GM19240 (cell line): ENCODE measurements around the gene BEX4.
A peak's percentile ranks its signal among the peaks of the same experiment; 100 is the strongest.

ENCODE experiments used
- DNase-seq: peaks from one replicate; pipeline ENCODE4 v3.0.0; 2011; ENCODE audit warnings: low spot score; ENCODE audit not compliant: insufficient read length

Gene BEX4

DNA sequence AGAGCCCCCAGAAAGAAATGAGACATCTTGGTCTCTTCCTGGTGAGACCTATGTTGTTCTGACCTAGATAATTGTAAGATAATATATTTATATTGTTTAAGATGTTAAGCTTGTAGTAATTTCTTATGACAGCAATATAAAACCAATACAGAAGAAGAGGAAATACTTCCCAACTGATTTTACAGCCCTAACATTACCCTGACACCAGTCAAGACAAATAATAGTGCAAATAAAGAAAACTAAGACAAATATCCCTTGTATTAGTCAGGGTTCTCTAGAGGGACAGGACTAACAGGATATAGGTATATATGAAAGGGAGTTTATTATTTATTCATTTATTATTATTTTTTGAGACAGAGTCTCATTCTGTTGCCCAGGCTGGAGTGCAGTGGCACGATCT, 21.4 kb downstream of the BEX4 start:
- DNase-seq: no peak

DNA sequence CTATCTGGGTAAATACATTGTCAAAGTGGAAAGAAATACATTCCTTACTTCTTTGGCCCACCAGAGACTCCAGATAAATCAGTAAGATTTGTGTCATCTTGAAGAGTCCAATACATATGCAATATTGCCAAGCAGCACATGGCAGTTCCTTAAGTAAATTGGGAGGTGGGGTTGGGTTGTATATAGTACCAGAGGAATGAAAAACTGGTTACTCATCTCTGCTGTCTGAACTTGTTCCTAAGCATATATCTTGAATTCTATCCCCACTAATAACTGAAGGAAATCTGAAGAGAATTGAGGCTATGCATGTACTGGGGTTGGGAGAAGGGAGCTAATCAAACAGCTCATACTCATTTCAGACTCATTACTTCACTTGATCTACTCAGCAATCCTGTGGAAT, 25.2 kb downstream of the BEX4 start:
- DNase-seq: no peak

DNA sequence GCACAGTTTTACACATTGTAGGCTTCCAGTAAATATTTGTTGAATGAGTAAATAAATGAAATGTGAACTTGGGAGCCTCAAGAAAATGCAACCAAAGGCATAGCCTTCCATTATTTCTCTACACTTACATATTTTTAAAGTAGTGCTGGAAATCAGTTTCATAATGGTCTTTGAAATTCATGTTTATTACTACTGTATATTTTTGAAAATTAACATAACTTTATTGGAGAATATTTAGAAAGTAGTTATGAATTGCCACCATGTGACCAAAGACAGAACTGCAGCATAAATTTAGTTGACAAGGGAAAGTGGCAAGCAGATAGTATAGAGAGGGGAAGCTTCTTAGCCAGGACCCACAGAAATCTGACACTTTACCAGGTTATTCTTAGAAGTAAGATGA, 33.6 kb downstream of the BEX4 start:
- no peak for DNase-seq

DNA sequence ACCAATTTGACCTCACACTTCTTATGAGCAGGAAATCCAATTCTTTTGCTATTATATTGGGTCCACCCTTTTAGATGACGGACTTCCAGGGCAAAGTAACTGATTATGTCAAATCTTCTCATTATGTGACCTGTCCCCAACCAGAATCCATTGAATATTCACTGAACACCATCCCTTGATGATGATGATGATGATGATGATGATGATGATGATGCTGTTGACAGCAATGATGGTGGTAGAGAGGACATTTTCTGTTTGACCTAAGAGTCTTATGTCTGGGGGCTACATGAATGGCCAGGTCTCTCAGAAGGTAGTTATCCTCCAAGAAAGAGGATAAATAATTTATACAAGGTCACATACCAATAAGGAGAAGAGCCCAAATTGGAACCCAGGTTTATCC, 34.9 kb downstream of the BEX4 start:
- no peak for DNase-seq

DNA sequence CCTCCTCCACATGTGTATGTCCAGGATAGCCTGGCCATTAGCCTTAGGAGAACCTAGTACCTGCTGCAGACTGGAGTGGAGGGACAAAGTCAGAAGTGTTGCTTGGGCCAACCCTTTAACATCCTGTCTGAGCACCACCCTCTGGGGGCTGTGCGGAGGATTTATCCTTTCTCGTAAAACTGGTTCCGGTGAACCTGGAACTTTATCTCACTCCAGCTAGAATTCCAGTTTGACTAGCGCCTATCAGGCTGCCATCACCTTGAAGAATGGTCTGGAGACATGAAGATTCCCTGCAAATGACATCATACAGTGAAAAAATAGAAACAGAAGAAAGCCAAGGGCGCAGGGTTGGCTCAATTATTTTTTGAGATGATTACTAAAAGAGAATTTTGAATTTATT, 36.1 kb downstream of the BEX4 start:
- no peak for DNase-seq

DNA sequence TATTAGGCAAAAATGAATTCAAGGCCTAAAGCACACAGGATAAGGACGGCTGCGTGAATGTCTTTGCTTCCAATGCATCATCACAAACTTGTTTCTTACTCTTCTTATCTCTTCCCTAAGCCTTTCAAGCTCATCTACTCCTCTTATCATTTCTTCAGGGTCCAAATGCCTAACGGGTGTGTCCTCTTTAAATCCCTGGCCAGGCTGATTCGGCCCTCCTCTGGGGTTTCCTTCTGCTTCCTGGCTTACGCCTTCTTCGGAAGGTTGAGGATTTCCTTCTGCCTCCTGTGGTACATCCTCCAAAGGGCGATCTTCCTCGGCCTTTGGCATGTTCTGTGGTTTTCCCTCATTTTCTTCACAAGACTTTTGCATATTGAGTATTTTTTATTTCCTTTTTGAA, 38.7 kb downstream of the BEX4 start:
- no peak for DNase-seq

DNA sequence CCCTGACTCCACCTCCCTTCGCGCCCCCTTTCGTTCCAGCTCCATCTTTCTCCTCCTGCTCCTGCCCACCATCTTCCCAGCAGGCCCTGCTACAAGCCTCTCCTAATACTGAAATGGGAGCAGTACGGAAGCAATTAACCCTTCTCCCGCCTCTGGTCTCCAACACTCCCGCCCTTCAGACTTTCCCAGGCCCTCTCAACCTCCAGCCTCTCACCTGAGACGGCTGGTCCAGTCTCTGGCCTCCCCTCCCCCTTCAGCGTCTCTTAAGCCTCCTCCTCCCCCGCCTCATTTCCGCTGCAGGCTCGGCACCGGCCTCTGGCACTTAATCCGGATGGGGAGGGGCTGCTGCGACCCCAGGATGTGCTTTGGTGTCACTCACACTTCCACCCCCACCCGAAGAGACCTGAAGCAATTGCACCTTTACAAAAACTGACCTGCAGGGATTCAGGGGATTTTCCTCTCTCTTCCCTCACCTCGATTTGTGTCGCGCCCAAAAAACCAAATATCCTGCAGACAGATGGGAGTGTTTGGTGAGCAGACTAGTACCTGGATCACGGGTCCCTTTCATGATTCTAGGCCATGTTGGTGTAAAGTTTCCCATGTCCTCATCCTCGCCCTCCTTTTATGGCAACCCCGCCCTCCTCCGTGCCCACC, 39.4 kb downstream of the BEX4 start:
- peak; percentile 8 for DNase-seq

DNA sequence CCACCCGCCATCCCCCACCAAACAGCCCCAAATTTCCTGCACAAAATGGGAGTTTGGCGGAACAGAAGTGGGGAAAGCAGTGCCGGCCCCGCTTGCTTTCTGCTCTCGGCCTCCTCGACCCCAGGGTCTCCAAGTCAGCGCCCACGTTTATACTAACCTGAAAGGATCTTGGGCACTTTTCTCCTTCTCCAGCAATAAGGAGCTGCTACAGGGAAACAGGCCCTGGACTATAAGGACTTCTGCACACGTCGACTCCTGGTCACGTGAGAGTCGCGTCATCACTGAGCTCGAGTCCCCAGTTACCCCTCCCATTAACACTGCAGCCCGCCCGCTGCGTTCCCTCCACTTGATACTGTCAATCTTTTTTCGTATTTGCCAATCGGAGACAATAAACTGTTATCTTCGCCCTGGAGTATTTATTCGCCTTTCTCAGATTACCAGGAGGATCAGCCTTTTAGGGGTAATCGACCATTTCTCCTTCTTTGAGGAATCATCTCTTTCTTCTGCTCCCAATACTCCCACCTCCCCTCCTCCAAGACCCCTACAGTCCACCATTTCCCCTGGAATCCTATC, 40.1 kb downstream of the BEX4 start, which contains the start of gene TCEAL8:
TCEAL8 (minus strand) TSS at position 235 of the 573 bp plus-strand sequence. CDS start 1,176 bp downstream, outside the sequence.
- DNase-seq: peak; percentile 22

DNA sequence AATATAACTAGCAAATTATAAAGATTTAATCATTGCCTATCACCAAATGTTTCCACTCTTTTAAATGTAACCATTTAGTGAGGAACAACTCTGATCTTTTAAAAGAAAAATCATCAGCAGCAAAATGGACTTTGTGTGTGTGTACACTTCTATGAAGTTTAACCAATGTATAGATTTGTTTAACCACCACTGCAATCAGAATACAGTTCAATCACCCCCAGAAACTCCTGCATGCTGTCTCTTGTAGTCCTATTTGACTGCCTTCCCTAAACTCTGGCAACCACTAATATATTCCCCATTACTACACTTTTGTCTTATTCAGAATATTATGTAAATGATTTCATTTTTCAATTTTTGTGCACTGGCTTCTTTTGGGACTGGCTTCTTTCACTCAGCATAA, 41.7 kb downstream of the BEX4 start:
- DNase-seq: no peak

DNA sequence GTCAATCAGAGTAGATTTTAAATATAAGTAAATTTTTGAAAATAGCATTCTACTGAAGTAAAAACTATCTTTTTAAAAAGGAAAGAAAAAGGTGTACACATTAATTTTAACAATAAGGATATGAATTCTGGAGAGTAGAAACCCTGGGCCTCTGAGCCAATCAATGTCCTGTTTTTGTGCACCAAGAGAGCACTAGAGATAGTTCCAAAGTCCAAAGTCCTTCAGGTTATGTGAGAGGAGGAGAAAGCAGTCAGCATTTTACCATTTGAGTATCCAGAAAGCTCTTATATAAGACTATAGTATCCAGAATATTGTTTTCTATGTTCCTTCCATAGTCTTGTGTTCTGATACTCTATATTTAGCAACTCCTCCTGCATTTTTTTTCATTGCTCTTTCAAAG, 43.4 kb downstream of the BEX4 start:
- DNase-seq: no peak
